GM12878 (cell line): ENCODE results near the gene NUDT3. TPM values are rescaled to one million over a fixed set of nuclear protein-coding genes. Genes with fewer than 3 reads are reported as not detected.

Experiments
- E4F1 ChIP-seq: fragments of 450-650 bp; IDR thresholded peaks from 2 replicates; pipeline ENCODE4 v1.6.1; 2018; ENCODE audit warnings: borderline replicate concordance, mild to moderate bottlenecking; ENCODE audit not compliant: partially characterized antibody
- ETV6 ChIP-seq, 2 experiments: fragments of 450-650 bp in 1 of 2; IDR thresholded peaks in 1 of 2; conservative IDR thresholded peaks in 1 of 2; 2 replicates each; pipeline ENCODE4 v1.6.1; 2014; ENCODE audit warnings: antibody characterized with exemption in 1 of 2, borderline replicate concordance in 1 of 2, low read depth in 1 of 2, mild to moderate bottlenecking in 1 of 2, moderate library complexity in 1 of 2
- GABPA ChIP-seq: IDR thresholded peaks from 2 replicates; pipeline ENCODE4 v1.6.1; 2014; ENCODE audit warnings: antibody characterized with exemption, low read depth, mild to moderate bottlenecking, inconsistent platforms
- REST ChIP-seq: IDR thresholded peaks from 2 replicates; pipeline ENCODE4 v1.6.1; 2012; ENCODE audit warnings: mild to moderate bottlenecking, low read depth, low read length
- ZBTB11 ChIP-seq: fragments of 450-650 bp; formaldehyde crosslinking; IDR thresholded peaks from 2 replicates; pipeline ENCODE4 v1.5.0; 2022; ENCODE audit warnings: mild to moderate bottlenecking, missing genetic modification characterization
- polyA plus RNA-seq, 11 experiments: library from polyadenylated mRNA; depleted of rRNA in 4 of 11; unstranded in 6 of 11; stranded (reverse) in 5 of 11; fragments of >200 nt; fragmentation: Nextera tagmentation in 4 of 11; fragmentation: Illumina TruSeq in 1 of 11; extraction: Ambion mirVana in 4 of 11; extraction: Trizol in 1 of 11; gene quantifications; 1 replicate in 1 of 11; 2 replicates in 10 of 11; pipeline versions ENCODE4 v1.2.1 to v1.2.3, GENCODE V29; 2011 to 2016; ENCODE audit warnings: inconsistent platforms in 2 of 11, missing spikeins in 2 of 11, low read depth in 1 of 11
- total RNA-seq, 4 experiments: library from RNA; depleted of rRNA in 3 of 4; stranded (reverse); fragments of >200 nt in 3 of 4; fragmentation: Illumina TruSeq in 1 of 4; extraction: Trizol in 1 of 4; gene quantifications; 2 replicates each; pipeline versions ENCODE4 v1.2.1 to v1.2.3, GENCODE V29; 2013 to 2021

Gene NUDT3
- total and polyA plus RNA-seq, 10 of the 15 experiments (the other 5 are each of a cell fraction or from before 2014, with no cell fraction given) = 2.4 to 32.3 (median 25.5) TPM

GRCh38 chr6:34425498-34426410 is 33.3 kb upstream of the NUDT3 start, which contains the start of gene RPS10 (continued):
- TF ChIP-seq ZBTB11 (CRISPR knock-in tag) = no peak
- no peak for TF ChIP-seq GABPA
- TF ChIP-seq E4F1 = peak; percentile 71
- TF ChIP-seq REST = no peak
- TF ChIP-seq ETV6 (conservative IDR thresholded peaks at IDR 0.05 in 1 of 2, IDR thresholded peaks at IDR 0.05 in 1 of 2; ENCODE audit: borderline replicate concordance in 1 of 2, low read depth in 1 of 2) = no peak
